Measurements from ENCODE around the gene RASGRP1. TPM values are rescaled to one million over a fixed set of nuclear protein-coding genes. Genes with fewer than 3 reads are reported as not detected.

RASGRP1 gene
- total and polyA plus RNA-seq, 10 donors: 1.5 to 25.0 (median 14.6) TPM

DNA sequence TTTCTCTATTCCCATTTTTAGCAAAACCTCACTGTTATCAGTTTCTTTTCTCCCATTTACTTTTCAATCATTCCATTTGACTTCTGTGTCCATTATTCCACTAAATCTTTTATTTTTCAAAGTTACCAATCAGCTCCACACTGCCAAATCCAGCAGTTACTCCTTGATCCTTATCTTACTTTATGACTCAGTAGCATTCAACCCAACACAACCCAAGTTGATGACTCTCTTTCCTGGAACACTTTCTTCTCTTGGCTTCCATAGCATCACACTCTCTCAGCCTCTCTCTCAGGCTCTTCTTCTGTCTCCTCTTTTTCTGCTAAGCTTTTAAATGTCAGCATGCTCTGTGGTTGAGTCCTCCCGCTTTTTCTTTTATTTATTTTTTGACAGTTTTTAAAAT lies 36.3 kb downstream of the RASGRP1 start:
- Histone ChIP-seq H3K9me3 (no peaks in the 10 kb centered on the region), H3K36me3 (peaks cover 0 to 48% (median 0%) of the 10 kb centered on the region in 6 donors), H3K4me3 (no peak overlapping the region), H3K27me3 (replicated peaks in 1 of 7) (no peaks in the 10 kb centered on the region), H3K27ac (no peak overlapping the region), H3K4me1 (peaks cover 0 to 14% (median 0%) of the 10 kb centered on the region in 6 donors)
- DNase-seq: no peak
- TF ChIP-seq, protein P1, sequence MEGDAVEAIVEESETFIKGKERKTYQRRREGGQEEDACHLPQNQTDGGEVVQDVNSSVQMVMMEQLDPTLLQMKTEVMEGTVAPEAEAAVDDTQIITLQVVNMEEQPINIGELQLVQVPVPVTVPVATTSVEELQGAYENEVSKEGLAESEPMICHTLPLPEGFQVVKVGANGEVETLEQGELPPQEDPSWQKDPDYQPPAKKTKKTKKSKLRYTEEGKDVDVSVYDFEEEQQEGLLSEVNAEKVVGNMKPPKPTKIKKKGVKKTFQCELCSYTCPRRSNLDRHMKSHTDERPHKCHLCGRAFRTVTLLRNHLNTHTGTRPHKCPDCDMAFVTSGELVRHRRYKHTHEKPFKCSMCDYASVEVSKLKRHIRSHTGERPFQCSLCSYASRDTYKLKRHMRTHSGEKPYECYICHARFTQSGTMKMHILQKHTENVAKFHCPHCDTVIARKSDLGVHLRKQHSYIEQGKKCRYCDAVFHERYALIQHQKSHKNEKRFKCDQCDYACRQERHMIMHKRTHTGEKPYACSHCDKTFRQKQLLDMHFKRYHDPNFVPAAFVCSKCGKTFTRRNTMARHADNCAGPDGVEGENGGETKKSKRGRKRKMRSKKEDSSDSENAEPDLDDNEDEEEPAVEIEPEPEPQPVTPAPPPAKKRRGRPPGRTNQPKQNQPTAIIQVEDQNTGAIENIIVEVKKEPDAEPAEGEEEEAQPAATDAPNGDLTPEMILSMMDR (IDR thresholded peaks at IDR 0.05 in 8 of 11, conservative IDR thresholded peaks at IDR 0.05 in 3 of 11): no peak
- no peak for TF ChIP-seq POLR2AphosphoS5 (IDR thresholded peaks at IDR 0.05)
- no peak for TF ChIP-seq POLR2A (IDR thresholded peaks at IDR 0.05)
- WGBS, 5 donors: 91 to 100% (median 95%) methylated on average over 1 of the region's 1 CpG
- intact Hi-C loops (cut with DNase I; ENCODE audit: low total_unique reads): no loop called here

DNA sequence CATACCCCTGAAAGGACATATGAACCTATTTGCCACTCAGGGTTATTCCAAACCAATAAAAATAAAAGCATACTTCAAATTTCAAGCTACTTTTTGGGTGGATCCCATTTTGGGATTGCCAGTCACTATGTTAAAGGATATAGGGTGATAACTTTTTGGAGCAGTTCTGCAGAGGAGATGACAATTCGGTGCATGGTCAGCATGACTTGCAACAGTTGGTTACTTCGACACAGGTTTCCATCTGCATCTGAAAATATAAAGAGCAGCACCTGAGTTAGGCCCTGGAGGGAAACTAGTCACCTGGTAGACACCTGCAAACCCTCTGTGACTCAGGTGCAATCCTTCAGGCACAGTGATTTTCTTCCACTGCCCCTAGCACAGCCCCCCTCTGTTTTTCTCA lies 38.5 kb downstream of the RASGRP1 start:
- intact Hi-C loops (cut with DNase I; ENCODE audit: low total_unique reads): no loop called here
- TF ChIP-seq, protein P1 (IDR thresholded peaks at IDR 0.05 in 8 of 11, conservative IDR thresholded peaks at IDR 0.05 in 3 of 11): no peak
- TF ChIP-seq POLR2AphosphoS5 (IDR thresholded peaks at IDR 0.05) (no peak), POLR2A (IDR thresholded peaks at IDR 0.05) (no peak)
- peaks cover 0 to 35% (median 0%) of the 10 kb centered on the region in 6 donors for H3K36me3 ChIP-seq
- H3K9me3 ChIP-seq: no peaks in the 10 kb centered on the region
- no peaks in the 10 kb centered on the region for H3K4me1 ChIP-seq
- no peaks in the 10 kb centered on the region for H3K27me3 ChIP-seq (replicated peaks in 1 of 7)
- H3K4me3 ChIP-seq: no peak overlapping the region
- no peak overlapping the region for H3K27ac ChIP-seq
- DNase-seq: no peak
- 88 to 100% (median 90%) methylated on average over 2 of the region's 2 CpGs for WGBS, 5 donors

DNA sequence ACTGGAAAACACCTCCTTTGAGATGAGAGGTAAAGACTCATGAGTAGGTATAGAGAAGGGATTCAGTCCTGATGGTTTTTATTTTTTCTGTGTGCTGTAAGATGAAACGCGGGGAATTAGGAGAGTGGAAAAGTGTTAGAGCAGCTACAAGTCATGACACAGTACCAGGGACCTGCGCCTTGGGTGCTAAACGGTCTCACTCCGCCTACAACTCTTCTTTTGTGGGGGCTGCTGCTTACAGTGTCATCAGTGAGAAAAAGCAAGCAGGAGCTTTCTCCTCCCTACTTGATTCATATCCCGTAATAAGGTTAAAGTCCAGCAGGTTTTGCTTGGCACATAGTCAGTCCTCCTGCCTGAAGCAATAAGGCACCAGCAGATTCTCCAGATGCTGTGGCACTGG lies 39.1 kb downstream of the RASGRP1 start:
- TF ChIP-seq POLR2A (IDR thresholded peaks at IDR 0.05) (no peak), POLR2AphosphoS5 (IDR thresholded peaks at IDR 0.05) (no peak)
- TF ChIP-seq, protein P1 (IDR thresholded peaks at IDR 0.05 in 8 of 11, conservative IDR thresholded peaks at IDR 0.05 in 3 of 11): no peak
- no peak overlapping the region for H3K27ac ChIP-seq
- no peaks in the 10 kb centered on the region for H3K9me3 ChIP-seq
- H3K4me3 ChIP-seq: no peak overlapping the region
- intact Hi-C loops (cut with DNase I; ENCODE audit: low total_unique reads): no loop called here
- peaks cover 0 to 33% (median 0%) of the 10 kb centered on the region in 6 donors for H3K36me3 ChIP-seq
- no peaks in the 10 kb centered on the region for H3K4me1 ChIP-seq
- WGBS, 5 donors: 84 to 94% (median 90%) methylated on average over 6 of the region's 6 CpGs
- H3K27me3 ChIP-seq (replicated peaks in 1 of 7): no peaks in the 10 kb centered on the region
- DNase-seq: no peak

DNA sequence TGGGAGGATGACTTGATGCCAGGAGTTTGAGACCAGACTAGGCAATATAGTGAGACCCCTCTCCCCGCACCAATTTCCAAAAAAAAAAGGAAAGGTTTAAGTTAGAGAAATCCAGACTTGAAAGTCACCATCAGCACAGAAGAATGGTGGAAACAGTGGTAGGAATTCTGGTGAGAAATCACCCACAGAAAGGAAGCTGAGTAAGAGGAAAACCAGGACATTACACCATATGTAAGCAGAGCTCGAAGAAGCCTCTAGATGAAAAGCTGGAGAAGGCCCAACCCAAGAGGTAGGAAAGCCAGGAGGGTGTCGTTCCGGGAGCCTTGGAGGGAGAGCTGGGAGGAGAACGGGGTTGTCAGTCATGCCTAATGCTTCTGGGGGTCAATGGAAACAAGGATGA lies 40.5 kb downstream of the RASGRP1 start:
- no peak for DNase-seq
- Histone ChIP-seq H3K27ac (no peak overlapping the region), H3K36me3 (peaks cover 0 to 30% (median 0%) of the 10 kb centered on the region in 6 donors), H3K4me1 (no peaks in the 10 kb centered on the region), H3K9me3 (no peaks in the 10 kb centered on the region), H3K4me3 (no peak overlapping the region), H3K27me3 (replicated peaks in 1 of 7) (no peaks in the 10 kb centered on the region)
- TF ChIP-seq, protein P1 (IDR thresholded peaks at IDR 0.05 in 8 of 11, conservative IDR thresholded peaks at IDR 0.05 in 3 of 11): no peak
- TF ChIP-seq POLR2AphosphoS5 (IDR thresholded peaks at IDR 0.05): no peak
- no peak for TF ChIP-seq POLR2A (IDR thresholded peaks at IDR 0.05)
- intact Hi-C loops (cut with DNase I; ENCODE audit: low total_unique reads): no loop called here
- 70 to 90% (median 88%) methylated on average over 5 of the region's 5 CpGs for WGBS, 5 donors
